ENCODE results near the gene PCDHGA9. TPM values are rescaled to one million over a fixed set of nuclear protein-coding genes. Genes with fewer than 3 reads are reported as not detected.

PCDHGA9 gene
- total RNA-seq, 4 donors from 2014 or later = 1.9 to 17.3 (median 4.0) TPM

- Histone ChIP-seq H3K27me3 (no peaks in the 10 kb centered on the region), H3K9me3 (peaks cover 0 to 76% (median 14%) of the 10 kb centered on the region in 4 donors), H3K36me3 (no peaks in the 10 kb centered on the region), H3K27ac (no peak within 1 kb of the TSS), H3K4me3 (peak within 1 kb of the TSS; percentile 3 to 35 (median 17)), H3K4me1 (no peaks in the 10 kb centered on the region)
- TF ChIP-seq CTCF (IDR thresholded peaks at IDR 0.05) (peak in 4 of 6 experiments; percentile 25 to 48 (median 34)), POLR2A (IDR thresholded peaks at IDR 0.05) (no peak)
- DNase-seq = no peak
These were observed 42.7 kb upstream of the PCDHGA9 start, which contains the start of gene PCDHGB2 for GRCh38 chr5:141359790-141360426. TSS of gene PCDHGB2 (plus strand) at chr5:141359994. CDS start at chr5:141360136, 142 bp downstream.

- TF ChIP-seq POLR2A (IDR thresholded peaks at IDR 0.05) (no peak), CTCF (IDR thresholded peaks at IDR 0.05) (no peak)
- peaks cover 0 to 78% (median 13%) of the 10 kb centered on the region in 4 donors for H3K9me3 ChIP-seq
- no peak for DNase-seq
- H3K27ac ChIP-seq = no peak overlapping the region
- H3K4me3 ChIP-seq = no peak overlapping the region
- no peaks in the 10 kb centered on the region for H3K27me3 ChIP-seq
- no peaks in the 10 kb centered on the region for H3K4me1 ChIP-seq
- H3K36me3 ChIP-seq = no peaks in the 10 kb centered on the region
These were observed 41.9 kb upstream of the PCDHGA9 start for GRCh38 chr5:141360685-141361084.

DNA sequence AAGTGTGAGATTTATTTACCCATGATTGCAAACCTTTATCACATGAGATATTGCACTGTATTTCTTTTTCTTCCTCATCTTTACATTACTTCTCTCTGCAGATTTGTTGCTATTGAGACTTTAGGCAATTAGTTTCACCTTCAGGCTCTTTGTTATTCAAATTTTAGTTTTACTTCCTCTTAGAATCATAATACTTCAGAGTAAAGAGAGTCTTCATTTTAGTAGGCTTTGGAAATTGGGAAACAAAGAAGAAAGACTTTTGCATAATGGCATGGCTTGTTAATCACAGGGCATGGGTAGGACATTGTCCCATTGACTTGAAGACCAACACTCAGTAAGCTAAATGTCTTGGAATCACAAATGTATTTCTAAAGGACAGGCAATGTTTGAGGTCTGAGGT, 39.9 kb upstream of the PCDHGA9 start:
- no peaks in the 10 kb centered on the region for H3K4me1 ChIP-seq
- H3K9me3 ChIP-seq = peaks cover 0 to 83% (median 10%) of the 10 kb centered on the region in 4 donors
- H3K36me3 ChIP-seq = no peaks in the 10 kb centered on the region
- H3K4me3 ChIP-seq = no peak overlapping the region
- H3K27me3 ChIP-seq = no peaks in the 10 kb centered on the region
- H3K27ac ChIP-seq = no peak overlapping the region
- no peak for DNase-seq
- no peak for TF ChIP-seq CTCF (IDR thresholded peaks at IDR 0.05)
- TF ChIP-seq POLR2A (IDR thresholded peaks at IDR 0.05) = no peak

DNA sequence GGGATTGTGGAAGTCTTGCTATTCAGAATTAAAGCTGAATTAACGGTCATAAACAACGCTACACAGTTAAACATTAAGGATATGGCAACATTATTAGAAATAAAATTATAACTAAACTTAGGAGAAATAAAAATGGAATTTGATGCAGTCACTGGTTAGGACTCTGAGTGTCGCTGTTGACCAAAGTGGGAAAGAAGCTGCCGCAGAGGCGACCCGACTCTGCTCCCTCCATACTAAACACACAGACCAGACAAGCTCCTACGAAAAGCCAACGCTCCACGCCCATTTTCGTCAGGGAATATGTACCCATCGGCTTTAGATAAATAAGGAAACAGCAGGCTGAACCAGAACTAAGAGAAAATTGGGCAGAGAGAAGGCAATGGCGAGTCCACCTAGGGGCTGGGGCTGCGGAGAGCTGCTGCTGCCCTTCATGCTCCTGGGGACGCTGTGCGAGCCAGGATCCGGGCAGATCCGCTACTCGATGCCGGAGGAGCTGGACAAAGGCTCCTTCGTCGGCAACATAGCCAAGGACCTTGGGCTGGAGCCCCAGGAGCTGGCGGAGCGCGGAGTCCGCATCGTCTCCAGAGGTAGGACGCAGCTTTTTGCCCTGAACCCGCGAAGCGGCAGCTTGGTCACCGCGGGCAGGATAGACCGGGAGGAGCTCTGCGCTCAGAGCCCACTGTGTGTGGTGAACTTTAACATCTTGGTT, 38.5 kb upstream of the PCDHGA9 start, which contains the start of gene PCDHGA5:
Gene PCDHGA5 (plus strand): TSS at position 211 of the 709 bp plus-strand sequence. CDS start 169 bp downstream, at position 380.
- no peaks in the 10 kb centered on the region for H3K27me3 ChIP-seq
- DNase-seq = no peak
- TF ChIP-seq CTCF (IDR thresholded peaks at IDR 0.05) (no peak), POLR2A (IDR thresholded peaks at IDR 0.05) (no peak)
- no peak within 1 kb of the TSS for H3K4me3 ChIP-seq
- H3K27ac ChIP-seq = no peak within 1 kb of the TSS
- no peaks in the 10 kb centered on the region for H3K36me3 ChIP-seq
- peaks cover 0 to 80% (median 10%) of the 10 kb centered on the region in 4 donors for H3K9me3 ChIP-seq
- no peaks in the 10 kb centered on the region for H3K4me1 ChIP-seq

- H3K36me3 ChIP-seq = no peaks in the 10 kb centered on the region
- H3K27me3 ChIP-seq = no peaks in the 10 kb centered on the region
- H3K4me1 ChIP-seq = no peaks in the 10 kb centered on the region
- no peak for DNase-seq
- no peak for TF ChIP-seq CTCF (IDR thresholded peaks at IDR 0.05)
- TF ChIP-seq POLR2A (IDR thresholded peaks at IDR 0.05) = no peak
- H3K27ac ChIP-seq = no peak overlapping the region
- H3K9me3 ChIP-seq = peaks cover 0 to 77% (median 10%) of the 10 kb centered on the region in 4 donors
- no peak overlapping the region for H3K4me3 ChIP-seq
These were observed 36.3 kb upstream of the PCDHGA9 start for GRCh38 chr5:141366016-141366896.

All from Peyer's patch (tissue), 4 donors.